Uterus (tissue), 2 donors: Measurements from ENCODE around the gene ARHGAP10.

ENCODE experiments used
- POLR2A ChIP-seq, 2 donors: fragments of 450-650 bp; IDR thresholded peaks; one replicate each; pipeline ENCODE4 v1.6.1; 2016; ENCODE audit warnings: antibody characterized with exemption in 2 of 2, mild to moderate bottlenecking in 1 of 2, moderate library complexity in 1 of 2
- TF ChIP-seq, protein P1 (sequence below), 4 experiments: fragments of 200-600 bp in 2 of 4; fragments of 450-650 bp in 2 of 4; sonication (generic) in 2 of 4; IDR thresholded peaks; one replicate each; pipeline ENCODE4 v1.5.1; 2016 to 2019; ENCODE audit warnings: antibody characterized with exemption in 4 of 4, mild to moderate bottlenecking in 2 of 4, moderate library complexity in 1 of 4

DNA sequence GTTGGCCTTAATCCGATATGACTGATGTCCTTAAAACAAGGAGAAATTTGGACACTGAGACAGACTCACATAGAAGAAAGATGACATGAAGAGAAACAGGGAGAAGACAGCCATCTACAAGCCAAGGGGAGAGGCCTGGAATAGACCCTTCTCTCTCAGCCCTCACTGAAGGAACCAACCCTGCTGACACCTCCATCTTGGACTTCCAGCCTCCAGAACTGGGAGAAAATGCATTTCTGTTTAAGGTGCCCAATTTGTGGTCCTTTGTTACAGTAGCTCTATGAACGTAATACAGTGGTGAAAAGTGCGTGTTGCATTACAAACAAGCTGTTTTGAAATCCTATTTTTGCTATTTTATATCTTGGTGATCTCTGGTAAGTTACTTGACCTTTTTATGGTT is 343.6 kb downstream of the ARHGAP10 start:
- TF ChIP-seq POLR2A (IDR thresholded peaks at IDR 0.05): no peak
- TF ChIP-seq, protein P1, sequence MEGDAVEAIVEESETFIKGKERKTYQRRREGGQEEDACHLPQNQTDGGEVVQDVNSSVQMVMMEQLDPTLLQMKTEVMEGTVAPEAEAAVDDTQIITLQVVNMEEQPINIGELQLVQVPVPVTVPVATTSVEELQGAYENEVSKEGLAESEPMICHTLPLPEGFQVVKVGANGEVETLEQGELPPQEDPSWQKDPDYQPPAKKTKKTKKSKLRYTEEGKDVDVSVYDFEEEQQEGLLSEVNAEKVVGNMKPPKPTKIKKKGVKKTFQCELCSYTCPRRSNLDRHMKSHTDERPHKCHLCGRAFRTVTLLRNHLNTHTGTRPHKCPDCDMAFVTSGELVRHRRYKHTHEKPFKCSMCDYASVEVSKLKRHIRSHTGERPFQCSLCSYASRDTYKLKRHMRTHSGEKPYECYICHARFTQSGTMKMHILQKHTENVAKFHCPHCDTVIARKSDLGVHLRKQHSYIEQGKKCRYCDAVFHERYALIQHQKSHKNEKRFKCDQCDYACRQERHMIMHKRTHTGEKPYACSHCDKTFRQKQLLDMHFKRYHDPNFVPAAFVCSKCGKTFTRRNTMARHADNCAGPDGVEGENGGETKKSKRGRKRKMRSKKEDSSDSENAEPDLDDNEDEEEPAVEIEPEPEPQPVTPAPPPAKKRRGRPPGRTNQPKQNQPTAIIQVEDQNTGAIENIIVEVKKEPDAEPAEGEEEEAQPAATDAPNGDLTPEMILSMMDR (IDR thresholded peaks at IDR 0.05): no peak
